SU-DHL-6 (cell line): ENCODE results near the gene MROH2A.

Experiments
- CTCF ChIP-seq: fragments of 200-600 bp; sonication (generic); IDR thresholded peaks from one replicate; pipeline ENCODE4 v1.5.1; 2017; ENCODE audit warnings: antibody characterized with exemption, mild to moderate bottlenecking, low read length, moderate library complexity; ENCODE audit not compliant: insufficient read depth, poor library complexity, severe bottlenecking
- EZH2phosphoT487 ChIP-seq: fragments of 200-600 bp; sonication (generic), shearing (Covaris generic); conservative IDR thresholded peaks from 2 replicates; pipeline ENCODE4 v1.6.1; 2018; ENCODE audit warnings: mild to moderate bottlenecking, antibody characterized with exemption, low read length, moderate library complexity, mixed read lengths

- TF ChIP-seq CTCF (no peak), EZH2phosphoT487 (no peak)
Measured at GRCh38 chr2:233865838-233866237, 87.7 kb downstream of the MROH2A start.
